Suprapubic skin (tissue), 4 donors: ENCODE measurements around the gene BTRC. TPM values are rescaled to one million over a fixed set of nuclear protein-coding genes. Genes with fewer than 3 reads are reported as not detected.

Source experiments
- DNase-seq, 2 donors: peaks; one replicate each; pipeline ENCODE4 v3.0.0-alpha.2; 2019; ENCODE audit warnings: low spot score in 2 of 2
- H3K27ac ChIP-seq: fragments of 200-600 bp; sonication (generic); one replicate; pipeline ENCODE4 v1.5.1; 2019
- H3K27me3 ChIP-seq: fragments of 200-600 bp; sonication (generic); one replicate; pipeline ENCODE4 v1.5.1; 2019
- H3K36me3 ChIP-seq: fragments of 200-600 bp; sonication (generic); one replicate; pipeline ENCODE4 v1.5.1; 2019
- H3K4me1 ChIP-seq: fragments of 200-600 bp; sonication (generic); one replicate; pipeline ENCODE4 v1.5.1; 2019
- H3K4me3 ChIP-seq: fragments of 200-600 bp; sonication (generic); one replicate; pipeline ENCODE4 v1.5.1; 2019; ENCODE audit warnings: mild to moderate bottlenecking
- H3K9me3 ChIP-seq: fragments of 200-600 bp; sonication (generic); one replicate; pipeline ENCODE4 v1.5.1; 2019
- EP300 ChIP-seq: sonication (generic); formaldehyde crosslinking; IDR thresholded peaks from one replicate; pipeline ENCODE4 v1.6.1; 2017; ENCODE audit warnings: antibody characterized with exemption
- POLR2A ChIP-seq, 2 donors: fragments of 450-650 bp; IDR thresholded peaks; one replicate each; pipeline ENCODE4 v1.6.1; 2017; ENCODE audit warnings: antibody characterized with exemption in 2 of 2, mild to moderate bottlenecking in 2 of 2, moderate library complexity in 2 of 2
- POLR2AphosphoS5 ChIP-seq, 3 donors: sonication (generic); formaldehyde crosslinking; IDR thresholded peaks; one replicate each; pipeline ENCODE4 v1.6.1; 2017; ENCODE audit warnings: antibody characterized with exemption in 3 of 3
- WGBS: methylation state at CpG from one replicate; pipeline ENCODE4 v1.1.5; 2018; 5-methylcytosine and 5-hydroxymethylcytosine counted together
- total RNA-seq, 4 donors: library from RNA; depleted of rRNA; stranded (reverse); fragments of >200 nt; gene quantifications; one replicate each; pipeline ENCODE4 v1.1.0, GENCODE V29; 2016
- TF ChIP-seq, protein P1 (sequence below), 2 donors: fragments of 200-600 bp in 1 of 2; fragments of 450-650 bp in 1 of 2; sonication (generic) in 1 of 2; IDR thresholded peaks; one replicate each; pipeline ENCODE4 v1.5.1; 2016 to 2019; ENCODE audit warnings: antibody characterized with exemption in 2 of 2, mild to moderate bottlenecking in 1 of 2, moderate library complexity in 1 of 2

The BTRC gene
- total RNA-seq, 4 donors from 2014 or later, result 17.4 to 20.6 (median 18.5) TPM

DNA sequence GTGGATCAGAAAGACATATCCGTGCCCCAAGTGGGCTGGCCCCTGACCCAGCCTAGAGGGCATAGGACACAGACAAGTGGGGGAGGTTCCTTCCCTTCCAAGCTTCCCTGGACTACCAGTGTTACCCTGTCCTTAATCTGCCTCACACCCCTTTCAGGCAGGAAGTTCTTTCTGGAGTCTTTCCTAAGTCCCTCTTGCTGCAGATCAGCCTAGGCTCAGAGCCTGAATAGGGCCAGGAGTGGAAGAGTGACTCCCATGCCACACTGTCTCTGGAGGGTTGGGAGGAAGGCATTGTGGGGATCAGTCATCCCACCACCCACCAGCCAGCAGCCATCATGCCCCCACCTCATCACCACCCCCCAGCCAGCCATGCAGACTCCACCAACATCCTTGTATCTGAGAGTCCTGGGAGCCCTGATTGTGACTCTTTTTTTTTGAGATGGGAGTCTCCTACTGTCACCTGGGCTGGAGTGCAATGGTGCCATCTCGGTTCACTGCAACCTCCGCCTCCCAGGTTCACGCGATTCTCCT is 211.5 kb downstream of the BTRC start:
- no peak for DNase-seq
- Histone ChIP-seq H3K9me3 (no peaks in the 10 kb centered on the region), H3K4me3 (no peak overlapping the region), H3K27ac (no peak overlapping the region), H3K4me1 (peaks cover 20% of the 10 kb centered on the region), H3K27me3 (peaks cover 80% of the 10 kb centered on the region), H3K36me3 (no peaks in the 10 kb centered on the region)
- TF ChIP-seq POLR2A (IDR thresholded peaks at IDR 0.05) (no peak), POLR2AphosphoS5 (IDR thresholded peaks at IDR 0.05) (no peak), EP300 (no peak)
- TF ChIP-seq, protein P1, sequence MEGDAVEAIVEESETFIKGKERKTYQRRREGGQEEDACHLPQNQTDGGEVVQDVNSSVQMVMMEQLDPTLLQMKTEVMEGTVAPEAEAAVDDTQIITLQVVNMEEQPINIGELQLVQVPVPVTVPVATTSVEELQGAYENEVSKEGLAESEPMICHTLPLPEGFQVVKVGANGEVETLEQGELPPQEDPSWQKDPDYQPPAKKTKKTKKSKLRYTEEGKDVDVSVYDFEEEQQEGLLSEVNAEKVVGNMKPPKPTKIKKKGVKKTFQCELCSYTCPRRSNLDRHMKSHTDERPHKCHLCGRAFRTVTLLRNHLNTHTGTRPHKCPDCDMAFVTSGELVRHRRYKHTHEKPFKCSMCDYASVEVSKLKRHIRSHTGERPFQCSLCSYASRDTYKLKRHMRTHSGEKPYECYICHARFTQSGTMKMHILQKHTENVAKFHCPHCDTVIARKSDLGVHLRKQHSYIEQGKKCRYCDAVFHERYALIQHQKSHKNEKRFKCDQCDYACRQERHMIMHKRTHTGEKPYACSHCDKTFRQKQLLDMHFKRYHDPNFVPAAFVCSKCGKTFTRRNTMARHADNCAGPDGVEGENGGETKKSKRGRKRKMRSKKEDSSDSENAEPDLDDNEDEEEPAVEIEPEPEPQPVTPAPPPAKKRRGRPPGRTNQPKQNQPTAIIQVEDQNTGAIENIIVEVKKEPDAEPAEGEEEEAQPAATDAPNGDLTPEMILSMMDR (IDR thresholded peaks at IDR 0.05), result no peak
- 86% methylated on average over 4 of the region's 5 CpGs for WGBS

DNA sequence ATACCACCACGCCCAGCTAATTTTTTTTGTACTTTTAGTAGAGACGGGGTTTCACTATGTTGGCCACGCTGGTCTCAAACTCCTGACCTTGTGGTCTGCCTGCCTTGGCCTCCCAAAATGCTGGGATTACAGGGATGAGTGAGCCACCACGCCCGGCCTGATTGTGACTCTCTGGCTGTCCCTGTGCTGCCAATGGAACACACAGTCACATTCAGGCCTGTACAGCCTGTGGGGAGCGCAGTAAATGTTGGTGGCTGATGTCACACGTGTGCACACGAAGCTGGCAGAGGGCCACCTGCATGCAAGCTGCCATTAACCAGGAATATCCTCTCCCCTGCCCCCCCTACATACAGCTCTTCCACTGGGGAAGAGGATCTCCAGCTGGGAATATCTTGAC is 212.0 kb downstream of the BTRC start:
- Histone ChIP-seq H3K27ac (no peak overlapping the region), H3K36me3 (no peaks in the 10 kb centered on the region), H3K9me3 (no peaks in the 10 kb centered on the region), H3K4me1 (peaks cover 25% of the 10 kb centered on the region), H3K4me3 (no peak overlapping the region), H3K27me3 (peaks cover 80% of the 10 kb centered on the region)
- TF ChIP-seq POLR2AphosphoS5 (IDR thresholded peaks at IDR 0.05) (no peak), POLR2A (IDR thresholded peaks at IDR 0.05) (no peak), EP300 (no peak)
- TF ChIP-seq, protein P1 (IDR thresholded peaks at IDR 0.05), result no peak
- 58% methylated on average over 8 of the region's 8 CpGs for WGBS
- DNase-seq, result no peak

DNA sequence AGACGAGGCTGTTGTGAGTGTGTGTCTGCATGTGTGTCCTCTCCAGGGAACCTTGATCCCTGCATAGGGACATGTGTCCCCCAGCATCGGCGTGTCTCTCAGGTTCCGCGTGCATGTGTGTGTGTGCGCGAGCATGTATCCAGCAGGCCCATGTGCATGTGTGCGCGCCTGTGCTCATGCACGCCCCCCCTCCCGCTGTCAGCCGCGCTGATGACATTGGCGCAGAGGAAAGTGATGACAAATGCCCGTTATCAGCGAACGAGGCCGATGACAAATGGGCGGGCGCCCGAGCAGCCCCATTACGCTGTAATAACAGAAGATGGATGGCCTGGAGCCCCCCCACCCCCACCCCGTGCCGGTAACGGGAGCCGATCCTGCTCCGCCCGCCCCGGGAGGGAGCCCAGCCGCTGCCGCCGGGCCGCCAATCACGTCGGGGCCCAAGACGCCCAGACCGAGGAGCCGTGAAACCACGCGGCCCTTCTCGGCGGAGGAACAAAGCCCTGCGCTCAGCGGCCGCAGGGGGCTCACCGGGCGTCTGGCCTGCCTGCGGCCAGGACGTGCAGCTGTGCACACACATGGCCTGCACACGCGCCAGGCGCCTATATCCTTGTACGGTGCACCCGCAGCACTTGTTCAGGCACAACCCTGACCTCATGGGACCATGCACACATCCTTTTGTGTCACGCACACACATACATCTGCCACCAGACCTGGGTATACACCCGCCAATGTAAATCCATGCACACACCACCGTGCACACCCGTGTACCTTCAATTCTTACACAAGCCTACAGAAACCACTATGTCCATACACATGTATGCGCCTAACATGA is 212.6 kb downstream of the BTRC start:
- TF ChIP-seq EP300 (no peak), POLR2AphosphoS5 (IDR thresholded peaks at IDR 0.05) (no peak), POLR2A (IDR thresholded peaks at IDR 0.05) (no peak)
- TF ChIP-seq, protein P1 (IDR thresholded peaks at IDR 0.05), result no peak
- H3K4me3 ChIP-seq, result peak overlapping the region; percentile 21
- H3K27me3 ChIP-seq, result peaks cover 76% of the 10 kb centered on the region
- DNase-seq, result no peak
- no peak overlapping the region for H3K27ac ChIP-seq
- H3K4me1 ChIP-seq, result peaks cover 26% of the 10 kb centered on the region
- H3K9me3 ChIP-seq, result no peaks in the 10 kb centered on the region
- no peaks in the 10 kb centered on the region for H3K36me3 ChIP-seq
- 24% methylated on average over 19 of the region's 59 CpGs for WGBS

DNA sequence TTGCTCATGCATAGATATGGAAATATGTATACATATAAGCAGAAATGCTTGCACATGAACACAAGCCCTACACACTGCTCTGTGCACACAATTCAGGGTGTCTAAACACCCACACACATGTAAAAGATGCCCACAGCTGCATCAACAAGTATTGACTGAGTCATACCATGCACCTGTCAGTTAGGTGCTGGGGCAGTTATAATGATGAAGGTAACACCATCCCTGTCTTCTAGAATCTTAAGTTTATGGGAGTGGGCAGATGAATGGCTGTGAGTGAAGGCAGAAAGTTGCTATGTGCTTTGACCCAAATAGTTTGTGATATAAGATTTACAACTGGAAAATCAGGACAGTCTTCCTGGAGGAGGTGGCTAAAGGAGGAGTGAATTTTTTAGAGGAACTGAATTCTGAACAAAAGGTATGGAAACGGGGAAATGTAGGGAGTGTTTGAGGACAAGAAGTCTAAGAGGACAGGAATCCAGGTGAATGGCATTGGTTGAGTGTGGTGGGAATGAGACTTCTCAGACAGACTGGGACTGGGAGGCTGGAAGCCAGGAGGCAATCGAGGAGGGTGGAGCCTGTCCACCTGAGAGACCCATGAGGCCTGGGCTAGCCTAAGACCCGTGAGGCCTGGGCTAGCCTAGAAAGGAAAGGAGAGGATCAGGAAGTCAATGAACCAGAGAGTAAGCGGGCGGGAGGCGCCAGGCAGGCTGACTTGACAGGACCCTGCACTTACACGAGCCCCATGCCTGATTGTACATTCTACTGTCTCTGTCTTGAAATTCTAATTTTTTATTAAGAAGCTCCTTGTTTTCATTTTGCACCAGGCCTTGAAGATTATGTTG is 213.4 kb downstream of the BTRC start:
- no peak for TF ChIP-seq EP300
- Histone ChIP-seq H3K27me3 (peaks cover 71% of the 10 kb centered on the region), H3K4me1 (peaks cover 26% of the 10 kb centered on the region), H3K9me3 (no peaks in the 10 kb centered on the region), H3K4me3 (no peak overlapping the region), H3K36me3 (no peaks in the 10 kb centered on the region), H3K27ac (no peak overlapping the region)
- DNase-seq, result no peak
- WGBS, result 74% methylated on average over 7 of the region's 7 CpGs

DNA sequence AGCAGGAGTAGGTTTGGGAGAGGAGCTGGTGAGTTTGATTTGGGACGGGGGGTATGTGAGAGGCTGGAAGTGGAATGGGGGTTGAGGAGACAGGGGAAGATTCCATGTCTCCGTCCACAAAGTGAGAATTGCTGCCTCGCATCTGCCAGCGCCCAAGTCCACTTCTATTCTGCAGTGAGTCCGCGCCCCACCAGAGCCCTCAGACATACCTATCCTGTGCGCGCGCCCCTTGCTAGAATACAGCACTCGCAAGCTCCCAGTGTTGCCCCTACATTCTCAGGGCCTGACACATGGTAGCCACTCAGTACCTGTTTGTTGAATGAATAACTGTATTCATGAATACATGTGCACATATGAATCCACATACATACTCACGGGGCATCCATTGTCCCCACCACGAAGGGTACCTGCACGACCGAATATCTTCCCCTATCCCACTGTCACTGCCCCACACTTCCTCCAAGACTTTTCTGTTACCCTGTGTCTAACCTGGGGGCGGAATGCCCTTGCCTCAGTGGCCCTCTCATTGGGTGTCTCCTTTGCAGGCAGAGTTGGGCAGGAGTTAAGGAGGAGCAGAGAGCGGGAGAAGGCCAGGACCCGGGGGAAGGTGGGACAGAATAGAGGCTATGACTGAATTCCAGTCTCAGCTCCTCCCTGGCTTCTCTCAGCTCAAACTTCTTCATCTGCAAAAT is 214.2 kb downstream of the BTRC start:
- no peak overlapping the region for H3K4me3 ChIP-seq
- H3K36me3 ChIP-seq, result no peaks in the 10 kb centered on the region
- TF ChIP-seq, protein P1 (IDR thresholded peaks at IDR 0.05), result no peak
- TF ChIP-seq POLR2AphosphoS5 (IDR thresholded peaks at IDR 0.05) (no peak), EP300 (no peak), POLR2A (IDR thresholded peaks at IDR 0.05) (no peak)
- 78% methylated on average over 17 of the region's 17 CpGs for WGBS
- H3K27ac ChIP-seq, result no peak overlapping the region
- peaks cover 65% of the 10 kb centered on the region for H3K27me3 ChIP-seq
- no peak for DNase-seq
- H3K4me1 ChIP-seq, result peaks cover 26% of the 10 kb centered on the region
- H3K9me3 ChIP-seq, result no peaks in the 10 kb centered on the region
